Breast epithelium (tissue), 4 donors: ENCODE measurements around the gene OGFOD3. TPM values are rescaled to one million over a fixed set of nuclear protein-coding genes. Genes with fewer than 3 reads are reported as not detected.

Experiments
- DNase-seq, 2 donors: peaks; one replicate each; pipeline ENCODE4 v3.0.0-alpha.2; 2019; ENCODE audit warnings: low spot score in 2 of 2
- H3K27ac ChIP-seq, 2 donors: fragments of 200-600 bp; sonication (generic) in 1 of 2; one replicate each; pipeline ENCODE4 v1.5.1; 2016 to 2019; ENCODE audit warnings: mild to moderate bottlenecking in 1 of 2
- H3K27me3 ChIP-seq, 2 donors: fragments of 200-600 bp; sonication (generic) in 1 of 2; one replicate each; pipeline versions ENCODE4 v1.5.1 to v1.6.0; 2017 to 2019; ENCODE audit warnings: control low read depth in 1 of 2, mild to moderate bottlenecking in 1 of 2
- H3K36me3 ChIP-seq: fragments of 200-600 bp; one replicate; pipeline ENCODE4 v1.5.1; 2019
- H3K4me1 ChIP-seq, 2 donors: fragments of 200-600 bp; sonication (generic); one replicate each; pipeline ENCODE4 v1.5.1; 2016 to 2019; ENCODE audit warnings: control low read depth in 1 of 2
- H3K4me3 ChIP-seq, 3 donors: fragments of 200-600 bp; sonication (generic); 1 replicate in 2 of 3; 2 replicates in 1 of 3; pipeline ENCODE4 v1.5.1; 2016 to 2019; ENCODE audit warnings: mild to moderate bottlenecking in 3 of 3, moderate library complexity in 2 of 3
- H3K9me3 ChIP-seq, 2 donors: fragments of 200-600 bp; sonication (generic) in 1 of 2; one replicate each; pipeline ENCODE4 v1.5.1; 2016 to 2019; ENCODE audit warnings: control low read depth in 1 of 2
- POLR2A ChIP-seq: fragments of 450-650 bp; IDR thresholded peaks from one replicate; pipeline ENCODE4 v1.6.1; 2016; ENCODE audit warnings: antibody characterized with exemption, mild to moderate bottlenecking, moderate library complexity
- POLR2AphosphoS5 ChIP-seq, 3 donors: sonication (generic); formaldehyde crosslinking; IDR thresholded peaks; one replicate each; pipeline ENCODE4 v1.6.1; 2017; ENCODE audit warnings: antibody characterized with exemption in 3 of 3
- intact Hi-C: fragments of 100-400 bp; cut with DNase I; formaldehyde crosslinking; loops from one replicate; pipeline ENCODE4 v1.15.1; 2023; ENCODE audit warnings: low total_unique reads
- total RNA-seq, 3 donors: library from RNA; depleted of rRNA; stranded (reverse); fragments of >200 nt; gene quantifications; one replicate each; pipeline ENCODE4 v1.1.0, GENCODE V29; 2016
- TF ChIP-seq, protein P1 (sequence below), 3 donors: fragments of 450-650 bp; IDR thresholded peaks; one replicate each; pipeline ENCODE4 v1.5.1; 2016 to 2017; ENCODE audit warnings: antibody characterized with exemption in 3 of 3, mild to moderate bottlenecking in 3 of 3, moderate library complexity in 3 of 3

OGFOD3 gene
- total RNA-seq, 3 donors from 2014 or later = 26.3 to 32.8 (median 28.5) TPM

- H3K4me1 ChIP-seq = peaks cover 2 to 6% of the 10 kb centered on the region in 2 donors
- intact Hi-C loops = loop anchor here (10.0 kb wide), 2 partner anchors 62 to 182 kb away; partner anchors contain the start of gene TEX19
- DNase-seq = no peak
- H3K36me3 ChIP-seq = no peaks in the 10 kb centered on the region
- H3K4me3 ChIP-seq = no peak overlapping the region
- H3K27ac ChIP-seq = no peak overlapping the region
- TF ChIP-seq, protein P1, sequence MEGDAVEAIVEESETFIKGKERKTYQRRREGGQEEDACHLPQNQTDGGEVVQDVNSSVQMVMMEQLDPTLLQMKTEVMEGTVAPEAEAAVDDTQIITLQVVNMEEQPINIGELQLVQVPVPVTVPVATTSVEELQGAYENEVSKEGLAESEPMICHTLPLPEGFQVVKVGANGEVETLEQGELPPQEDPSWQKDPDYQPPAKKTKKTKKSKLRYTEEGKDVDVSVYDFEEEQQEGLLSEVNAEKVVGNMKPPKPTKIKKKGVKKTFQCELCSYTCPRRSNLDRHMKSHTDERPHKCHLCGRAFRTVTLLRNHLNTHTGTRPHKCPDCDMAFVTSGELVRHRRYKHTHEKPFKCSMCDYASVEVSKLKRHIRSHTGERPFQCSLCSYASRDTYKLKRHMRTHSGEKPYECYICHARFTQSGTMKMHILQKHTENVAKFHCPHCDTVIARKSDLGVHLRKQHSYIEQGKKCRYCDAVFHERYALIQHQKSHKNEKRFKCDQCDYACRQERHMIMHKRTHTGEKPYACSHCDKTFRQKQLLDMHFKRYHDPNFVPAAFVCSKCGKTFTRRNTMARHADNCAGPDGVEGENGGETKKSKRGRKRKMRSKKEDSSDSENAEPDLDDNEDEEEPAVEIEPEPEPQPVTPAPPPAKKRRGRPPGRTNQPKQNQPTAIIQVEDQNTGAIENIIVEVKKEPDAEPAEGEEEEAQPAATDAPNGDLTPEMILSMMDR (IDR thresholded peaks at IDR 0.05) = peak in 1 of 3 donors; percentile 8
- no peak for TF ChIP-seq POLR2A
- H3K9me3 ChIP-seq = no peaks in the 10 kb centered on the region
- H3K27me3 ChIP-seq = no peaks in the 10 kb centered on the region
These were observed 1.6 kb downstream of the OGFOD3 start for GRCh38 chr17:82416771-82417170.

DNA sequence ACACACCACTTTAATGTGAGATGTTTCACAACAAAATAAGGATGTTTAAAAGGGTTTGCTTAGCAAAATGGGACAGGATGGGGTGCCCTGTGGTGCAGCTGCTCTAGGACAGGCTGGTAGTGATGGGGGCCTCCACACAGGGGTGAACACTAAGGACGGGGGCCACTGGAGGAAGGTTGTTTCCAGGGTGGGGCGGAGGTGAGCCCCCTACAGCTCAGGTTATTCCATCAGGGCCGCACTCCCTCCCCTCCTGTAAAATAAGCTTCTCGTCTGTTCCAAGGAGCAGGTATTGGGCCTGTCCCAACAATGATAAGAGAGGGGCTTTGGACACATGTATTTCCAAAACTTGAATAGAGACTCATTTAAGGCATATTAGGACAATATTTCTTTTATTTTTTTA is 2.1 kb downstream of the OGFOD3 start:
- no peak for DNase-seq
- intact Hi-C loops = loop anchor here (10.0 kb wide), 2 partner anchors 61 to 181 kb away; partner anchors contain the start of gene TEX19
- H3K36me3 ChIP-seq = no peaks in the 10 kb centered on the region
- TF ChIP-seq POLR2AphosphoS5 (IDR thresholded peaks at IDR 0.05) = no peak
- no peak for TF ChIP-seq POLR2A
- TF ChIP-seq, protein P1 (IDR thresholded peaks at IDR 0.05) = no peak
- H3K4me1 ChIP-seq = peaks cover 2 to 6% of the 10 kb centered on the region in 2 donors
- no peaks in the 10 kb centered on the region for H3K27me3 ChIP-seq
- no peaks in the 10 kb centered on the region for H3K9me3 ChIP-seq
- no peak overlapping the region for H3K27ac ChIP-seq
- no peak overlapping the region for H3K4me3 ChIP-seq

GRCh38 chr17:82415786-82416185 is 2.6 kb downstream of the OGFOD3 start:
- DNase-seq = no peak
- intact Hi-C loops = loop anchor here (10.0 kb wide), 2 partner anchors 61 to 181 kb away; partner anchors contain the start of gene TEX19
- Histone ChIP-seq H3K9me3 (no peaks in the 10 kb centered on the region), H3K27ac (no peak overlapping the region), H3K27me3 (no peaks in the 10 kb centered on the region), H3K4me3 (no peak overlapping the region), H3K4me1 (peaks cover 2 to 6% of the 10 kb centered on the region in 2 donors), H3K36me3 (no peaks in the 10 kb centered on the region)
- TF ChIP-seq POLR2A = no peak
- TF ChIP-seq, protein P1 (IDR thresholded peaks at IDR 0.05) = no peak
- TF ChIP-seq POLR2AphosphoS5 (IDR thresholded peaks at IDR 0.05) = no peak

GRCh38 chr17:82415336-82415735 is 3.0 kb downstream of the OGFOD3 start:
- no peak for DNase-seq
- intact Hi-C loops = loop anchor here (10.0 kb wide), 2 partner anchors 61 to 181 kb away; partner anchors contain the start of gene TEX19

More at GRCh38 chr17:82415336-82415735, 3.0 kb downstream of the OGFOD3 start:
- H3K9me3 ChIP-seq = no peaks in the 10 kb centered on the region
- H3K27me3 ChIP-seq = no peaks in the 10 kb centered on the region
- TF ChIP-seq POLR2A (no peak), POLR2AphosphoS5 (IDR thresholded peaks at IDR 0.05) (no peak)
- TF ChIP-seq, protein P1 (IDR thresholded peaks at IDR 0.05) = no peak
- H3K27ac ChIP-seq = no peak overlapping the region
- H3K4me3 ChIP-seq = no peak overlapping the region
- H3K4me1 ChIP-seq = peaks cover 2 to 6% of the 10 kb centered on the region in 2 donors
- no peaks in the 10 kb centered on the region for H3K36me3 ChIP-seq
